ENCODE results near the gene CYGB.

GRCh38 chr17:76511668-76512365 is 25.7 kb downstream of the CYGB start:
- TF ChIP-seq SP1 (CRISPR knock-in tag; IDR thresholded peaks at IDR 0.05) (no peak), ZBTB7A (IDR thresholded peaks at IDR 0.05; ENCODE audit: borderline replicate concordance, control insufficient read depth, low read depth, low read length) (no peak), CTCF (IDR thresholded peaks at IDR 0.05 in 2 of 3, conservative IDR thresholded peaks at IDR 0.05 in 1 of 3; ENCODE audit: insufficient read depth in 2 of 3, low read depth in 1 of 3, low read length in 3 of 3) (no peak), ZNF696 (CRISPR knock-in tag; conservative IDR thresholded peaks at IDR 0.05) (no peak), ATF7 (IDR thresholded peaks at IDR 0.05) (no peak), JUN (IDR thresholded peaks at IDR 0.05; ENCODE audit: borderline replicate concordance, low read depth, low read length) (no peak), JUN (CRISPR knock-in tag; IDR thresholded peaks at IDR 0.05; ENCODE audit: borderline replicate concordance) (no peak), CC2D1A (IDR thresholded peaks at IDR 0.05) (no peak), ZNF639 (CRISPR knock-in tag; conservative IDR thresholded peaks at IDR 0.05 in 1 of 2, IDR thresholded peaks at IDR 0.05 in 1 of 2) (no peak), FOSL1 (tag; conservative IDR thresholded peaks at IDR 0.05) (no peak), HOXB6 (CRISPR knock-in tag; IDR thresholded peaks at IDR 0.05; ENCODE audit: borderline replicate concordance) (no peak)
- TF ChIP-seq, protein P1, sequence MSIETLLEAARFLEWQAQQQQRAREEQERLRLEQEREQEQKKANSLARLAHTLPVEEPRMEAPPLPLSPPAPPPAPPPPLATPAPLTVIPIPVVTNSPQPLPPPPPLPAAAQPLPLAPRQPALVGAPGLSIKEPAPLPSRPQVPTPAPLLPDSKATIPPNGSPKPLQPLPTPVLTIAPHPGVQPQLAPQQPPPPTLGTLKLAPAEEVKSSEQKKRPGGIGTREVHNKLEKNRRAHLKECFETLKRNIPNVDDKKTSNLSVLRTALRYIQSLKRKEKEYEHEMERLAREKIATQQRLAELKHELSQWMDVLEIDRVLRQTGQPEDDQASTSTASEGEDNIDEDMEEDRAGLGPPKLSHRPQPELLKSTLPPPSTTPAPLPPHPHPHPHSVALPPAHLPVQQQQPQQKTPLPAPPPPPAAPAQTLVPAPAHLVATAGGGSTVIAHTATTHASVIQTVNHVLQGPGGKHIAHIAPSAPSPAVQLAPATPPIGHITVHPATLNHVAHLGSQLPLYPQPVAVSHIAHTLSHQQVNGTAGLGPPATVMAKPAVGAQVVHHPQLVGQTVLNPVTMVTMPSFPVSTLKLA (conservative IDR thresholded peaks at IDR 0.05) = no peak

Measured in K562 (cell line).